H1 (cell line): ENCODE data around the gene S100A12. TPM values are rescaled to one million over a fixed set of nuclear protein-coding genes. Genes with fewer than 3 reads are reported as not detected.

Source experiments
- CTCF ChIA-PET: fragments of 300-600 bp; sonication (Branson Sonifier 250); formaldehyde crosslinking; loops from one replicate; lab custom pipeline; 2021; ENCODE audit not compliant: partially characterized antibody; lab: Charles Lee
- POLR2A ChIA-PET: fragments of 300-600 bp; sonication (Branson Sonifier 250); formaldehyde crosslinking; loops from one replicate; lab custom pipeline; 2021; ENCODE audit warnings: inconsistent platforms; ENCODE audit not compliant: partially characterized antibody; lab: Charles Lee
- DNase-seq, 2 experiments: peaks; one replicate each; pipeline versions ENCODE4 v3.0.0 to v3.0.0-alpha.2; 2010 to 2022; ENCODE audit warnings: low spot score in 2 of 2, low read depth in 1 of 2, mixed read lengths in 1 of 2
- FAIRE-seq: peaks from 2 replicates; lab custom pipeline; 2011; peaks lifted over from hg19 to GRCh38; lab: Jason Lieb, UNC
- H2AFZ ChIP-seq: 2 replicates; pipeline ENCODE4 v1.8.1; 2012; ENCODE audit warnings: low read length, inconsistent platforms
- H2AK5ac ChIP-seq: 2 replicates; pipeline ENCODE4 v1.6.1; 2013; ENCODE audit warnings: low read depth, low read length
- H2BK120ac ChIP-seq: replicated peaks from 2 replicates; pipeline ENCODE3; 2013; ENCODE audit warnings: low read depth, low read length, inconsistent platforms
- H2BK12ac ChIP-seq: 2 replicates; pipeline ENCODE4 v1.6.1; 2013; ENCODE audit warnings: low read depth, low read length
- H2BK15ac ChIP-seq: 2 replicates; pipeline ENCODE4 v1.6.1; 2013; ENCODE audit warnings: low read length
- H2BK20ac ChIP-seq: 2 replicates; pipeline ENCODE4 v1.6.1; 2013; ENCODE audit warnings: low read length
- H2BK5ac ChIP-seq: 2 replicates; pipeline ENCODE4 v1.6.1; 2013; ENCODE audit warnings: low read depth, low read length
- H3K14ac ChIP-seq: 2 replicates; pipeline ENCODE4 v1.6.1; 2013; ENCODE audit warnings: inconsistent platforms; ENCODE audit not compliant: insufficient read length
- H3K18ac ChIP-seq: 2 replicates; pipeline ENCODE4 v1.6.1; 2013; ENCODE audit warnings: low read length; ENCODE audit errors: extremely low read depth
- H3K23ac ChIP-seq: 2 replicates; pipeline ENCODE4 v1.6.1; 2013; ENCODE audit warnings: inconsistent platforms; ENCODE audit not compliant: insufficient read length
- H3K23me2 ChIP-seq: 2 replicates; pipeline ENCODE4 v1.6.1; 2013; ENCODE audit warnings: low read depth, low read length
- H3K27ac ChIP-seq: 2 replicates; pipeline ENCODE4 v1.6.1; 2011; ENCODE audit warnings: low read depth, low read length, inconsistent platforms
- H3K27me3 ChIP-seq, 4 experiments: replicated peaks in 1 of 4; 1 replicate in 1 of 4; 2 replicates in 3 of 4; pipeline versions ENCODE4 v1.6.1 to v1.8.1; 2011 to 2013; ENCODE audit warnings: low read length in 3 of 4, mild to moderate bottlenecking in 3 of 4, inconsistent platforms in 2 of 4, mixed read lengths in 2 of 4, moderate library complexity in 1 of 4; ENCODE audit not compliant: control insufficient read depth in 3 of 4, insufficient read depth in 3 of 4; ENCODE audit errors: extremely low read depth in 1 of 4
- H3K36me3 ChIP-seq, 4 experiments: 2 replicates each; pipeline versions ENCODE4 v1.6.1 to v1.8.1; 2011 to 2013; ENCODE audit warnings: mild to moderate bottlenecking in 4 of 4, low read length in 3 of 4, moderate library complexity in 2 of 4, control low read depth in 1 of 4, inconsistent platforms in 1 of 4; ENCODE audit not compliant: insufficient read depth in 4 of 4, control insufficient read depth in 2 of 4
- H3K4ac ChIP-seq: replicated peaks from 2 replicates; pipeline ENCODE3; 2013; ENCODE audit warnings: low read length, low read depth, mixed read lengths, inconsistent platforms; ENCODE audit not compliant: insufficient read length
- H3K4me1 ChIP-seq, 4 experiments: replicated peaks in 1 of 4; 1 replicate in 1 of 4; 2 replicates in 3 of 4; pipeline versions ENCODE4 v1.6.1 to v1.8.1; 2011 to 2013; ENCODE audit warnings: low read length in 3 of 4, inconsistent platforms in 2 of 4, mixed read lengths in 1 of 4; ENCODE audit not compliant: insufficient read depth in 4 of 4, control insufficient read depth in 3 of 4
- H3K4me2 ChIP-seq, 2 experiments: 2 replicates each; pipeline versions ENCODE4 v1.6.1 to v1.8.1; 2011 to 2013; ENCODE audit warnings: low read depth in 2 of 2, low read length in 2 of 2, control low read depth in 1 of 2, inconsistent platforms in 1 of 2, mild to moderate bottlenecking in 1 of 2; ENCODE audit not compliant: insufficient read depth in 1 of 2
- H3K4me3 ChIP-seq, 4 experiments: fragments of 200-600, 300-600 bp in 1 of 4; sonication (generic), shearing (Covaris generic), sonication (Bioruptor Twin) in 1 of 4; 2 replicates each; pipeline versions ENCODE4 v1.5.1 to v1.8.1; 2011 to 2016; ENCODE audit warnings: low read length in 4 of 4, low read depth in 3 of 4, control low read depth in 2 of 4, inconsistent platforms in 2 of 4, mild to moderate bottlenecking in 2 of 4, mixed read lengths in 1 of 4, moderate library complexity in 1 of 4; ENCODE audit not compliant: insufficient read depth in 2 of 4; ENCODE audit errors: extremely low read depth in 1 of 4
- H3K56ac ChIP-seq: replicated peaks from 2 replicates; pipeline ENCODE3; 2013; ENCODE audit warnings: low read depth, mild to moderate bottlenecking, mixed read lengths, low read length, inconsistent platforms; ENCODE audit not compliant: insufficient read length
- H3K79me1 ChIP-seq: 2 replicates; pipeline ENCODE4 v1.6.1; 2013; ENCODE audit warnings: low read depth, low read length, control low read depth
- H3K79me2 ChIP-seq, 2 experiments: 2 replicates each; pipeline versions ENCODE4 v1.6.1 to v1.8.1; 2012 to 2013; ENCODE audit warnings: low read length in 2 of 2, mild to moderate bottlenecking in 2 of 2, inconsistent platforms in 1 of 2; ENCODE audit not compliant: insufficient read depth in 2 of 2, control insufficient read depth in 1 of 2
- H3K9ac ChIP-seq, 4 experiments: replicated peaks in 1 of 4; 1 replicate in 1 of 4; 2 replicates in 3 of 4; pipeline versions ENCODE4 v1.6.1 to v1.8.1; 2011 to 2013; ENCODE audit warnings: low read depth in 3 of 4, low read length in 3 of 4, control low read depth in 2 of 4, mild to moderate bottlenecking in 2 of 4, moderate library complexity in 2 of 4, inconsistent platforms in 1 of 4; ENCODE audit errors: extremely low read depth in 1 of 4
- H3K9me3 ChIP-seq, 2 experiments: 2 replicates each; pipeline versions ENCODE4 v1.6.1 to v1.8.1; 2012 to 2013; ENCODE audit warnings: mild to moderate bottlenecking in 2 of 2, moderate library complexity in 2 of 2, control low read depth in 1 of 2, inconsistent platforms in 1 of 2, low read depth in 1 of 2, low read length in 1 of 2, mixed read lengths in 1 of 2; ENCODE audit not compliant: insufficient read depth in 2 of 2
- H4K20me1 ChIP-seq, 2 experiments: replicated peaks in 1 of 2; 2 replicates each; pipeline versions ENCODE3 to v1.8.1; 2011 to 2013; ENCODE audit warnings: inconsistent platforms in 2 of 2, low read length in 2 of 2, mild to moderate bottlenecking in 1 of 2; ENCODE audit not compliant: insufficient read depth in 2 of 2, control insufficient read depth in 1 of 2
- H4K5ac ChIP-seq: 2 replicates; pipeline ENCODE4 v1.6.1; 2013; ENCODE audit warnings: low read length, low read depth, mixed read lengths, inconsistent platforms; ENCODE audit not compliant: insufficient read length
- H4K8ac ChIP-seq: 2 replicates; pipeline ENCODE4 v1.8.0; 2013; ENCODE audit warnings: mild to moderate bottlenecking, moderate library complexity, low read length, inconsistent platforms; ENCODE audit not compliant: insufficient read depth; ENCODE audit errors: extremely low read depth
- H4K91ac ChIP-seq: replicated peaks from 2 replicates; pipeline ENCODE3; 2013; ENCODE audit warnings: low read length, mixed read lengths, inconsistent platforms; ENCODE audit not compliant: insufficient read length
- BACH1 ChIP-seq: IDR thresholded peaks from 2 replicates; pipeline ENCODE4 v1.6.1; 2012; ENCODE audit warnings: low read length, improper control_type of control experiment
- CBX5 ChIP-seq: fragments of 300-800, 300-1000 bp; sonication (generic); IDR thresholded peaks from 2 replicates; pipeline ENCODE4 v1.7.1; 2016; ENCODE audit warnings: antibody characterized with exemption, low read length, low read depth
- EGR1 ChIP-seq: IDR thresholded peaks from 2 replicates; pipeline ENCODE4 v1.6.1; 2011; ENCODE audit warnings: low read depth, low read length, borderline replicate concordance
- EZH2 ChIP-seq: fragments of 200-600 bp; sonication (generic); IDR thresholded peaks from 2 replicates; pipeline ENCODE4 v1.7.1; 2012; ENCODE audit warnings: low read depth, mild to moderate bottlenecking, moderate library complexity, low read length, inconsistent platforms; ENCODE audit not compliant: severe bottlenecking
- FOSL1 ChIP-seq: IDR thresholded peaks from 2 replicates; pipeline ENCODE4 v1.6.1; 2011; ENCODE audit warnings: mild to moderate bottlenecking, low read depth, low read length, moderate library complexity; ENCODE audit not compliant: insufficient read depth
- GABPA ChIP-seq: IDR thresholded peaks from 2 replicates; pipeline ENCODE4 v1.6.1; 2011; ENCODE audit warnings: mild to moderate bottlenecking, low read length, moderate library complexity, borderline replicate concordance; ENCODE audit not compliant: insufficient read depth
- HDAC2 ChIP-seq, 2 experiments: fragments of 300-600 bp in 1 of 2; sonication (generic) in 1 of 2; IDR thresholded peaks; 2 replicates each; pipeline ENCODE4 v1.6.1; 2011 to 2012; ENCODE audit warnings: low read depth in 2 of 2, low read length in 2 of 2, mild to moderate bottlenecking in 2 of 2, moderate library complexity in 2 of 2, borderline replicate concordance in 1 of 2, inconsistent platforms in 1 of 2
- HDAC6 ChIP-seq: IDR thresholded peaks from one replicate; pipeline ENCODE4 v1.7.1; 2012; ENCODE audit warnings: low read depth, mild to moderate bottlenecking, inconsistent platforms, low read length, moderate library complexity
- MAFK ChIP-seq: IDR thresholded peaks from 2 replicates; pipeline ENCODE4 v1.6.1; 2012; ENCODE audit warnings: low read depth, mild to moderate bottlenecking, improper control_type of control experiment, low read length
- RXRA ChIP-seq: IDR thresholded peaks from 2 replicates; pipeline ENCODE4 v1.6.1; 2011; ENCODE audit warnings: low read depth, mild to moderate bottlenecking, low read length, moderate library complexity; ENCODE audit not compliant: insufficient read depth
- SP2 ChIP-seq: IDR thresholded peaks from 2 replicates; pipeline ENCODE4 v1.6.1; 2012; ENCODE audit warnings: mild to moderate bottlenecking, low read length, inconsistent platforms
- SP4 ChIP-seq: IDR thresholded peaks from 2 replicates; pipeline ENCODE4 v1.6.1; 2012; ENCODE audit warnings: low read length, inconsistent platforms
- SRF ChIP-seq: IDR thresholded peaks from 2 replicates; pipeline ENCODE4 v1.6.1; 2011; ENCODE audit warnings: mild to moderate bottlenecking, low read depth, low read length, moderate library complexity
- WGBS, 2 experiments: shearing (Covaris generic) in 1 of 2; methylation state at CpG; one replicate each; pipeline versions ENCODE4 v1.1.6 to v1.1.7; 2013 to 2015; ENCODE audit warnings: low lambda C conversion rate in 2 of 2, mixed read lengths in 2 of 2, inconsistent platforms in 1 of 2, low coverage in 1 of 2, missing lambda C conversion rate in 1 of 2; ENCODE audit not compliant: insufficient replicate concordance in 2 of 2, insufficient coverage in 1 of 2, insufficient read length in 1 of 2; ENCODE audit errors: extremely low coverage in 1 of 2, missing lambda C conversion rate in 1 of 2; 5-methylcytosine and 5-hydroxymethylcytosine counted together
- polyA plus RNA-seq, 7 experiments: library from polyadenylated mRNA; depleted of rRNA in 3 of 7; stranded (reverse) in 5 of 7; unstranded in 2 of 7; fragments of >200 nt in 5 of 7; fragments of 200-250 nt in 2 of 7; gene quantifications; 1 replicate in 5 of 7; 2 replicates in 1 of 7; 4 replicates in 1 of 7; pipeline versions ENCODE4 v1.2.1 to v1.2.3, GENCODE V29; 2011 to 2013; ENCODE audit warnings: missing spikeins in 2 of 7, mixed read lengths in 2 of 7
- total RNA-seq: library from RNA; stranded (reverse); fragmentation: NEBNext Ultra II Directional; extraction: Animal tissue kit (Norgen Biotek cat#: 25700); gene quantifications from 2 replicates; pipeline ENCODE4 v1.2.1, GENCODE V29; 2021
- TF ChIP-seq, protein P1 (sequence below): IDR thresholded peaks from 2 replicates; pipeline ENCODE4 v1.6.1; 2012; ENCODE audit warnings: inconsistent platforms

S100A12 gene
- total and polyA plus RNA-seq, 2 of the 8 experiments (the other 6 are each of a cell fraction or from before 2014, with no cell fraction given): not detected

DNA sequence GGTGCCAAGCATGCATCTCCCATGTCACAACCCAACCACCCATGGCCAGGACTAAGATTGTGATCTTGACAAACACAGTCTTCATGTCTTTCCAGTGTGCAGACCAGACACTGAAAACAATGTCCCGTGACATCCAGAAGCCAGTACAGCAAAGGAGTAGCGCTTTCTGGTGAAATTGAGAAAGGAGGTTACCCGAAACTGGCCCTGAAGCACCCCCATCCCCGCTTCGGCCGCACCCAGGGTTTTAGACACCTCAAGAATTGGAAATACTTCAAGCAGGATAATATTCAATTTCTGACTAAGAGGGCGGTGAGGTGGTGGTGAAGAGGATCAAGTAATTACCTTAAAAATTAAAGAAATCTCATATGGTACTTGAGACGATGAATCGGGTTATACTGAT is 26.0 kb upstream of the S100A12 start:
- Histone ChIP-seq H3K23ac (no peak overlapping the region), H3K9me3 (peaks cover 2 to 3% of the 10 kb centered on the region in 2 experiments; a peak in 1 of 4 replicates), H3K4me1 (no peaks in the 10 kb centered on the region; a peak in 1 of 7 replicates), H3K18ac (no peak overlapping the region), H3K4ac (no peak overlapping the region), H2BK20ac (no peak overlapping the region), H3K9ac (no peak overlapping the region), H4K91ac (no peak overlapping the region), H3K56ac (no peak overlapping the region), H3K14ac (no peak overlapping the region), H3K79me1 (no peaks in the 10 kb centered on the region), H3K27me3 (peaks cover 0 to 11% (median 8%) of the 10 kb centered on the region in 4 experiments; a peak in 6 of 7 replicates), H3K4me3 (no peak overlapping the region), H2AK5ac (no peak overlapping the region), H3K27ac (no peak overlapping the region), H3K79me2 (no peaks in the 10 kb centered on the region), H4K8ac (no peak overlapping the region), H4K20me1 (no peaks in the 10 kb centered on the region), H4K5ac (no peak overlapping the region), H3K36me3 (no peaks in the 10 kb centered on the region), H2BK15ac (no peak overlapping the region), H2BK5ac (no peak overlapping the region), H3K23me2 (no peaks in the 10 kb centered on the region), H2BK120ac (no peak overlapping the region), H2AFZ (no peak overlapping the region), H2BK12ac (no peak overlapping the region), H3K4me2 (no peak overlapping the region)
- peak in 1 of 2 experiments; percentile 19 for DNase-seq
- no peak for FAIRE-seq
- CTCF ChIA-PET: interaction anchor here (4.7 kb wide), 1 partner anchor 47 kb away, joined by 50 read pairs; no protein-coding TSS in a partner anchor
- POLR2A ChIA-PET: no interaction called here
- 90% methylated on average over 9 of the region's 9 CpGs; no CpG with 5 or more reads in 1 of the 2 experiments for WGBS, 2 experiments
- TF ChIP-seq FOSL1: no peak
- TF ChIP-seq CBX5: no peak
- no peak for TF ChIP-seq HDAC6
- no peak for TF ChIP-seq MAFK
- TF ChIP-seq SP4: no peak
- TF ChIP-seq GABPA: no peak
- TF ChIP-seq HDAC2 (IDR thresholded peaks at IDR 0.05; ENCODE audit: borderline replicate concordance in 1 of 2, low read depth in 2 of 2, low read length in 2 of 2): no peak
- no peak for TF ChIP-seq SP2
- no peak for TF ChIP-seq SRF
- TF ChIP-seq RXRA: no peak
- TF ChIP-seq, protein P1, sequence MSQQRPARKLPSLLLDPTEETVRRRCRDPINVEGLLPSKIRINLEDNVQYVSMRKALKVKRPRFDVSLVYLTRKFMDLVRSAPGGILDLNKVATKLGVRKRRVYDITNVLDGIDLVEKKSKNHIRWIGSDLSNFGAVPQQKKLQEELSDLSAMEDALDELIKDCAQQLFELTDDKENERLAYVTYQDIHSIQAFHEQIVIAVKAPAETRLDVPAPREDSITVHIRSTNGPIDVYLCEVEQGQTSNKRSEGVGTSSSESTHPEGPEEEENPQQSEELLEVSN: no peak
- TF ChIP-seq EZH2: no peak
- no peak for TF ChIP-seq BACH1
- TF ChIP-seq EGR1: no peak
